ENCODE measurements around the gene COX7A1. TPM values are rescaled to one million over a fixed set of nuclear protein-coding genes. Genes with fewer than 3 reads are reported as not detected.
"Not testable (repeated sequence)": the region's sequence is repeated elsewhere in the genome, so short reads cannot be mapped to it uniquely, and the experiment has no call there.

COX7A1 gene
- not detected in 3 replicates for total RNA-seq
- long read RNA-seq = 0 reads

- H3K9me3 Mint-ChIP-seq (ENCODE audit: low read depth) = no peaks in the 10 kb centered on the region
- no peak within 1 kb of the TSS for H3K4me3 Mint-ChIP-seq (ENCODE audit: unreplicated experiment)
- H3K36me3 Mint-ChIP-seq (ENCODE audit: low read depth) = peaks cover 22% of the 10 kb centered on the region
- no peak for TF ChIP-seq CTCF (IDR thresholded peaks at IDR 0.05)
- no peak within 1 kb of the TSS for H3K27ac Mint-ChIP-seq (ENCODE audit: unreplicated experiment)
- DNase-seq (ENCODE audit: low spot score) = peak; percentile 39
- no peaks in the 10 kb centered on the region for H3K4me1 Mint-ChIP-seq (ENCODE audit: low read depth)
- no peaks in the 10 kb centered on the region for H3K27me3 Mint-ChIP-seq (ENCODE audit: low read depth)
Observed at GRCh38 chr19:36152352-36153091, at the start of gene COX7A1. Gene COX7A1 (minus strand): TSS chr19:36152447. CDS start chr19:36152407, 40 bp downstream.

GRCh38 chr19:36201684-36202083 is 49.4 kb upstream of the COX7A1 start:
- Mint-ChIP-seq H3K27ac (ENCODE audit: unreplicated experiment) (no peak overlapping the region), H3K4me1 (ENCODE audit: low read depth) (no peaks in the 10 kb centered on the region), H3K9me3 (ENCODE audit: low read depth) (no peaks in the 10 kb centered on the region), H3K36me3 (ENCODE audit: low read depth) (peaks cover 8% of the 10 kb centered on the region), H3K4me3 (ENCODE audit: unreplicated experiment) (no peak overlapping the region), H3K27me3 (ENCODE audit: low read depth) (no peaks in the 10 kb centered on the region)
- no peak for DNase-seq (ENCODE audit: low spot score)
- TF ChIP-seq CTCF (IDR thresholded peaks at IDR 0.05) = no peak

- Mint-ChIP-seq H3K27ac (ENCODE audit: unreplicated experiment) (no peak overlapping the region), H3K4me3 (ENCODE audit: unreplicated experiment) (no peak overlapping the region), H3K9me3 (ENCODE audit: low read depth) (no peaks in the 10 kb centered on the region), H3K27me3 (ENCODE audit: low read depth) (no peaks in the 10 kb centered on the region), H3K36me3 (ENCODE audit: low read depth) (peaks cover 20% of the 10 kb centered on the region), H3K4me1 (ENCODE audit: low read depth) (no peaks in the 10 kb centered on the region)
- no peak for DNase-seq (ENCODE audit: low spot score)
- no peak for TF ChIP-seq CTCF (IDR thresholded peaks at IDR 0.05)
Observed at GRCh38 chr19:36198119-36198518, 45.9 kb upstream of the COX7A1 start.

GRCh38 chr19:36196249-36196648 is 44.0 kb upstream of the COX7A1 start:
- Mint-ChIP-seq H3K4me3 (ENCODE audit: unreplicated experiment) (no peak overlapping the region), H3K9me3 (ENCODE audit: low read depth) (no peaks in the 10 kb centered on the region)
- TF ChIP-seq CTCF (IDR thresholded peaks at IDR 0.05) = no peak

GRCh38 chr19:36186722-36187121 is 34.5 kb upstream of the COX7A1 start:
- not testable (repeated sequence) for H3K27ac Mint-ChIP-seq (ENCODE audit: unreplicated experiment); H3K9me3 Mint-ChIP-seq (ENCODE audit: low read depth); H3K4me3 Mint-ChIP-seq (ENCODE audit: unreplicated experiment); DNase-seq (ENCODE audit: low spot score); H3K27me3 Mint-ChIP-seq (ENCODE audit: low read depth)
- H3K36me3 Mint-ChIP-seq (ENCODE audit: low read depth) = peaks cover 13% of the 10 kb centered on the region
- H3K4me1 Mint-ChIP-seq (ENCODE audit: low read depth) = peaks cover 12% of the 10 kb centered on the region

More at GRCh38 chr19:36196249-36196648, 44.0 kb upstream of the COX7A1 start:
- no peak for DNase-seq (ENCODE audit: low spot score)
- peaks cover 21% of the 10 kb centered on the region for H3K36me3 Mint-ChIP-seq (ENCODE audit: low read depth)
- H3K27ac Mint-ChIP-seq (ENCODE audit: unreplicated experiment) = no peak overlapping the region
- no peaks in the 10 kb centered on the region for H3K4me1 Mint-ChIP-seq (ENCODE audit: low read depth)
- H3K27me3 Mint-ChIP-seq (ENCODE audit: low read depth) = no peaks in the 10 kb centered on the region

GRCh38 chr19:36183245-36183628 is 31.0 kb upstream of the COX7A1 start:
- no peaks in the 10 kb centered on the region for H3K27me3 Mint-ChIP-seq (ENCODE audit: low read depth)
- TF ChIP-seq CTCF (IDR thresholded peaks at IDR 0.05) = no peak
- no peak for DNase-seq (ENCODE audit: low spot score)
- no peak overlapping the region for H3K4me3 Mint-ChIP-seq (ENCODE audit: unreplicated experiment)
- peaks cover 10% of the 10 kb centered on the region for H3K36me3 Mint-ChIP-seq (ENCODE audit: low read depth)
- peak overlapping the region; percentile 89 for H3K27ac Mint-ChIP-seq (ENCODE audit: unreplicated experiment)
- no peaks in the 10 kb centered on the region for H3K9me3 Mint-ChIP-seq (ENCODE audit: low read depth)
- H3K4me1 Mint-ChIP-seq (ENCODE audit: low read depth) = peaks cover 12% of the 10 kb centered on the region
